H9 (cell line): ENCODE results near the gene CFAP61. TPM values are rescaled to one million over a fixed set of nuclear protein-coding genes. Genes with fewer than 3 reads are reported as not detected.

Experiments used
- DNase-seq: peaks from one replicate; pipeline ENCODE4 v3.0.0-alpha.2; 2017
- H2AFZ ChIP-seq: one replicate; pipeline ENCODE4 v1.6.1; 2013; ENCODE audit warnings: mild to moderate bottlenecking, low read length, control low read depth, moderate library complexity
- H2AK5ac ChIP-seq: 2 replicates; pipeline ENCODE4 v1.6.1; 2013; ENCODE audit warnings: low read length, control low read depth, mixed read lengths; ENCODE audit not compliant: insufficient read length
- H2BK120ac ChIP-seq: one replicate; pipeline ENCODE4 v1.6.1; 2013; ENCODE audit warnings: low read depth, mild to moderate bottlenecking, low read length, control low read depth, inconsistent platforms; ENCODE audit not compliant: poor library complexity, severe bottlenecking
- H2BK12ac ChIP-seq: 2 replicates; pipeline ENCODE4 v1.6.1; 2013; ENCODE audit warnings: low read length, control low read depth, mixed read lengths, low read depth; ENCODE audit not compliant: insufficient read length
- H2BK15ac ChIP-seq: 2 replicates; pipeline ENCODE4 v1.6.1; 2013; ENCODE audit warnings: low read depth, low read length, control low read depth
- H2BK20ac ChIP-seq: one replicate; pipeline ENCODE4 v1.6.1; 2013; ENCODE audit warnings: low read depth, mild to moderate bottlenecking, low read length, control low read depth, inconsistent platforms; ENCODE audit not compliant: poor library complexity, severe bottlenecking
- H2BK5ac ChIP-seq: 2 replicates; pipeline ENCODE4 v1.6.1; 2013; ENCODE audit warnings: low read length, control low read depth, mixed read lengths; ENCODE audit not compliant: insufficient read length
- H3K14ac ChIP-seq: 2 replicates; pipeline ENCODE4 v1.6.1; 2013; ENCODE audit warnings: low read length, control low read depth; ENCODE audit not compliant: insufficient read depth
- H3K18ac ChIP-seq: 2 replicates; pipeline ENCODE4 v1.6.1; 2013; ENCODE audit warnings: low read depth, mild to moderate bottlenecking, mixed read lengths, low read length, control low read depth; ENCODE audit not compliant: insufficient read length
- H3K23ac ChIP-seq: 2 replicates; pipeline ENCODE4 v1.6.1; 2013; ENCODE audit warnings: low read length, control low read depth, mixed read lengths, low read depth; ENCODE audit not compliant: insufficient read length
- H3K23me2 ChIP-seq: 2 replicates; pipeline ENCODE4 v1.6.1; 2013; ENCODE audit warnings: low read depth, mild to moderate bottlenecking, mixed read lengths, low read length, control low read depth; ENCODE audit not compliant: insufficient read length, poor library complexity, severe bottlenecking
- H3K27ac ChIP-seq: 2 replicates; pipeline ENCODE4 v1.5.1; 2013; ENCODE audit warnings: low read length, control low read depth, mixed read lengths, low read depth; ENCODE audit not compliant: insufficient read length
- H3K27me3 ChIP-seq: 2 replicates; pipeline ENCODE4 v1.6.1; 2013; ENCODE audit warnings: low read length, control low read depth, inconsistent platforms; ENCODE audit not compliant: insufficient read depth
- H3K4ac ChIP-seq: 2 replicates; pipeline ENCODE4 v1.6.1; 2013; ENCODE audit warnings: low read depth, mild to moderate bottlenecking, control low read depth, inconsistent platforms, low read length, moderate library complexity
- H3K4me1 ChIP-seq: 2 replicates; pipeline ENCODE4 v1.6.1; 2013; ENCODE audit warnings: low read length, control low read depth, inconsistent platforms; ENCODE audit not compliant: insufficient read depth
- H3K4me2 ChIP-seq: 2 replicates; pipeline ENCODE4 v1.6.1; 2013; ENCODE audit warnings: low read length, control low read depth, mixed read lengths; ENCODE audit not compliant: insufficient read length, insufficient read depth
- H3K56ac ChIP-seq: 2 replicates; pipeline ENCODE4 v1.6.1; 2013; ENCODE audit warnings: low read depth, mild to moderate bottlenecking, mixed read lengths, low read length, control low read depth; ENCODE audit not compliant: insufficient read length
- H3K79me1 ChIP-seq: 2 replicates; pipeline ENCODE4 v1.6.1; 2013; ENCODE audit warnings: low read depth, mild to moderate bottlenecking, moderate library complexity, low read length, control low read depth, inconsistent platforms; ENCODE audit not compliant: insufficient read depth, poor library complexity, severe bottlenecking
- H3K79me2 ChIP-seq: 2 replicates; pipeline ENCODE4 v1.6.1; 2013; ENCODE audit warnings: low read length, control low read depth, inconsistent platforms; ENCODE audit not compliant: insufficient read depth
- H3K9ac ChIP-seq: 2 replicates; pipeline ENCODE4 v1.6.1; 2013; ENCODE audit warnings: low read length, control low read depth, mixed read lengths; ENCODE audit not compliant: insufficient read length; ENCODE audit errors: extremely low read depth
- H3K9me3 ChIP-seq: one replicate; pipeline ENCODE4 v1.6.1; 2013; ENCODE audit warnings: low read depth, low read length, inconsistent platforms; ENCODE audit not compliant: control insufficient read depth
- H3T11ph ChIP-seq: one replicate; pipeline ENCODE4 v1.6.1; 2013; ENCODE audit warnings: mild to moderate bottlenecking, low read length, control low read depth, inconsistent platforms
- H4K20me1 ChIP-seq: one replicate; pipeline ENCODE4 v1.6.1; 2013; ENCODE audit not compliant: control insufficient read depth, insufficient read length, insufficient read depth
- H4K5ac ChIP-seq: 2 replicates; pipeline ENCODE4 v1.6.1; 2013; ENCODE audit warnings: low read depth, mild to moderate bottlenecking, mixed read lengths, low read length, control low read depth; ENCODE audit not compliant: insufficient read length
- H4K8ac ChIP-seq: replicated peaks from 2 replicates; pipeline ENCODE4 v1.6.1; 2013; ENCODE audit warnings: low read length, control low read depth, mixed read lengths, low read depth; ENCODE audit not compliant: insufficient read length
- H4K91ac ChIP-seq: 2 replicates; pipeline ENCODE4 v1.6.1; 2013; ENCODE audit warnings: low read depth, mild to moderate bottlenecking, moderate library complexity, mixed read lengths, low read length, control low read depth; ENCODE audit not compliant: insufficient read length
- H3K27ac Mint-ChIP-seq, 3 experiments: 2 replicates in 2 of 3; 3 replicates in 1 of 3; pipeline ENCODE4 v1.8.0; 2020 to 2021; ENCODE audit warnings: mixed read lengths in 3 of 3, mild to moderate bottlenecking in 1 of 3, moderate library complexity in 1 of 3
- H3K27me3 Mint-ChIP-seq: 2 replicates; pipeline ENCODE4 v1.8.0; 2021; ENCODE audit warnings: low read depth, mild to moderate bottlenecking, moderate library complexity, mixed read lengths
- H3K36me3 Mint-ChIP-seq, 3 experiments: 2 replicates in 2 of 3; 3 replicates in 1 of 3; pipeline ENCODE4 v1.8.0; 2020 to 2021; ENCODE audit warnings: low read depth in 3 of 3, mixed read lengths in 3 of 3; ENCODE audit not compliant: insufficient read depth in 1 of 3
- H3K4me1 Mint-ChIP-seq, 2 experiments: 2 replicates each; pipeline ENCODE4 v1.8.0; 2020; ENCODE audit warnings: mixed read lengths in 2 of 2
- H3K4me3 Mint-ChIP-seq, 2 experiments: 2 replicates in 1 of 2; 3 replicates in 1 of 2; pipeline ENCODE4 v1.8.0; 2020 to 2021; ENCODE audit warnings: mild to moderate bottlenecking in 2 of 2, mixed read lengths in 2 of 2, moderate library complexity in 1 of 2
- H3K9me3 Mint-ChIP-seq, 2 experiments: 2 replicates in 1 of 2; 3 replicates in 1 of 2; pipeline ENCODE4 v1.8.0; 2020; ENCODE audit warnings: mild to moderate bottlenecking in 2 of 2, mixed read lengths in 2 of 2, moderate library complexity in 1 of 2
- CTCF ChIP-seq: fragments of 200-600 bp; sonication (generic); conservative IDR thresholded peaks from 3 replicates; pipeline ENCODE4 v1.8.0; 2021; ENCODE audit warnings: antibody characterized with exemption, mild to moderate bottlenecking
- WGBS: extraction: QIAGEN DNeasy Blood & Tissue Kit; methylation state at CpG from one replicate; pipeline ENCODE4 v1.1.7; 2013; ENCODE audit warnings: missing lambda C conversion rate, low lambda C conversion rate, mixed read lengths; ENCODE audit not compliant: insufficient read length; ENCODE audit errors: extremely low coverage; 5-methylcytosine and 5-hydroxymethylcytosine counted together
- total RNA-seq: library from RNA; stranded (reverse); gene quantifications from 2 replicates; pipeline ENCODE4 v1.2.1, GENCODE V29; 2021

The CFAP61 gene
- total RNA-seq, 1 experiment from 2014 or later: 0.44 TPM

- Histone ChIP-seq H4K20me1 (no peaks in the 10 kb centered on the region), H3K79me1 (no peaks in the 10 kb centered on the region), H3K14ac (no peak overlapping the region), H3K4ac (no peak overlapping the region), H4K5ac (no peak overlapping the region), H3K56ac (no peak overlapping the region), H3K9ac (no peak overlapping the region), H3K79me2 (no peaks in the 10 kb centered on the region), H3K4me2 (no peak overlapping the region), H3K9me3 (no peaks in the 10 kb centered on the region), H2BK120ac (no peak overlapping the region), H2BK20ac (no peak overlapping the region), H4K91ac (no peak overlapping the region), H3K23me2 (no peaks in the 10 kb centered on the region), H3K18ac (no peak overlapping the region), H3K27ac (no peak overlapping the region), H3K27me3 (no peaks in the 10 kb centered on the region), H4K8ac (no peak overlapping the region), H3T11ph (no peak overlapping the region), H3K4me1 (no peaks in the 10 kb centered on the region), H2BK12ac (no peak overlapping the region), H2BK5ac (no peak overlapping the region), H2AK5ac (no peak overlapping the region), H3K23ac (no peak overlapping the region), H2AFZ (no peak overlapping the region), H2BK15ac (no peak overlapping the region)
- Mint-ChIP-seq H3K27me3 (no peaks in the 10 kb centered on the region; the same call in 1 of the 2 replicates), H3K9me3 (peaks cover 0 to 8% of the 10 kb centered on the region in 2 experiments; a peak in 3 of 5 replicates), H3K36me3 (peaks cover 0 to 2% (median 0%) of the 10 kb centered on the region in 3 experiments; a peak in 2 of 7 replicates), H3K4me1 (peaks cover 14 to 17% of the 10 kb centered on the region in 2 experiments), H3K4me3 (no peak overlapping the region), H3K27ac (no peak overlapping the region)
- no peak for DNase-seq
- no peak for TF ChIP-seq CTCF
- no CpG with 5 or more reads among the region's 2 CpGs for WGBS
These were observed 174.8 kb downstream of the CFAP61 start for GRCh38 chr20:20227013-20227571.
